ENCODE data around the gene CASZ1.

DNA sequence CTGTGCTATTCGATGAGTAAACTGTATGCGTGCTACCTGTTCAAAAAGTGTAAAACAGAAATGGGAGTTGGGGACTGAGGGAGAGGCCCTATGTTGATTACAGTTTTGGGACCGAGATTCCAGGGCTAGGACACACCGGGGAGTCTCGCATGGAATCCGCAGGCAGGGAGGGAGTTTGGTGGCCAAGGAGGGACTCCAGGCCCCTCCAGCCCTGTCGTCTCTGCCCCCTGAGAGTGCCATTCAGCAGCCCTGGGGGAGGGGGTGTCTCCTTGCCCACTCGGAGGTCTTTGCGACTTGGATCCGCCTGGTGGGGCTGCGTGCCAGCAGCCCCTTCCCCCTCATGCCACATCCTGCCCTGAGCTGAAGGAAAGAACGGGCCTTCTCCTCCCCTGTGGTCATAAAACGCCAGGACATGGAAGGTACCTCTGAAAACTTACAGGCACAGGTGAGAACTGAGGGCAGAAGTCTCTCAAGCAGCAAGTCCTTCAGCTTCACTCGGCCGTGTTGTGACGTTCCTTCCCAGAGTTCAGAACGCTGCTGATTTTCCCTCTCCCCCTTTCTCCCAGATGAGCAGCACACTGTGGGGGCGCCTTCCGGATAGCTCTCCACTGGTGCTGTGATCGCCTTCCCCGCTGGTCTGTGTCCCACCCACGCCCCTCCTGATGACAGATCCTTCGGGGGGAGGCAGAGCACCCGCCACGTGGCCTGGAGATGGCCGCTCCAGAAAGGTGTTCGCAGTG, 180.3 kb downstream of the CASZ1 start:
- TF ChIP-seq JUN (IDR thresholded peaks at IDR 0.05) (no peak), RAD21 (conservative IDR thresholded peaks at IDR 0.05 in 1 of 2, IDR thresholded peaks at IDR 0.05 in 1 of 2) (no peak), ZC3H11A (IDR thresholded peaks at IDR 0.05) (no peak), BHLHE40 (IDR thresholded peaks at IDR 0.05; ENCODE audit: low read depth, low read length) (no peak), POLR2A (IDR thresholded peaks at IDR 0.05; ENCODE audit: low read length) (no peak), CHD2 (IDR thresholded peaks at IDR 0.05; ENCODE audit: low read length, partially characterized antibody) (no peak), KDM1A (IDR thresholded peaks at IDR 0.05; ENCODE audit: low read depth) (no peak), KDM5A (IDR thresholded peaks at IDR 0.05) (no peak), MYC (IDR thresholded peaks at IDR 0.05; ENCODE audit: borderline replicate concordance, low read length) (no peak)
- TF ChIP-seq, protein P1, sequence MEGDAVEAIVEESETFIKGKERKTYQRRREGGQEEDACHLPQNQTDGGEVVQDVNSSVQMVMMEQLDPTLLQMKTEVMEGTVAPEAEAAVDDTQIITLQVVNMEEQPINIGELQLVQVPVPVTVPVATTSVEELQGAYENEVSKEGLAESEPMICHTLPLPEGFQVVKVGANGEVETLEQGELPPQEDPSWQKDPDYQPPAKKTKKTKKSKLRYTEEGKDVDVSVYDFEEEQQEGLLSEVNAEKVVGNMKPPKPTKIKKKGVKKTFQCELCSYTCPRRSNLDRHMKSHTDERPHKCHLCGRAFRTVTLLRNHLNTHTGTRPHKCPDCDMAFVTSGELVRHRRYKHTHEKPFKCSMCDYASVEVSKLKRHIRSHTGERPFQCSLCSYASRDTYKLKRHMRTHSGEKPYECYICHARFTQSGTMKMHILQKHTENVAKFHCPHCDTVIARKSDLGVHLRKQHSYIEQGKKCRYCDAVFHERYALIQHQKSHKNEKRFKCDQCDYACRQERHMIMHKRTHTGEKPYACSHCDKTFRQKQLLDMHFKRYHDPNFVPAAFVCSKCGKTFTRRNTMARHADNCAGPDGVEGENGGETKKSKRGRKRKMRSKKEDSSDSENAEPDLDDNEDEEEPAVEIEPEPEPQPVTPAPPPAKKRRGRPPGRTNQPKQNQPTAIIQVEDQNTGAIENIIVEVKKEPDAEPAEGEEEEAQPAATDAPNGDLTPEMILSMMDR (IDR thresholded peaks at IDR 0.05): no peak
- TF ChIP-seq, protein P2, sequence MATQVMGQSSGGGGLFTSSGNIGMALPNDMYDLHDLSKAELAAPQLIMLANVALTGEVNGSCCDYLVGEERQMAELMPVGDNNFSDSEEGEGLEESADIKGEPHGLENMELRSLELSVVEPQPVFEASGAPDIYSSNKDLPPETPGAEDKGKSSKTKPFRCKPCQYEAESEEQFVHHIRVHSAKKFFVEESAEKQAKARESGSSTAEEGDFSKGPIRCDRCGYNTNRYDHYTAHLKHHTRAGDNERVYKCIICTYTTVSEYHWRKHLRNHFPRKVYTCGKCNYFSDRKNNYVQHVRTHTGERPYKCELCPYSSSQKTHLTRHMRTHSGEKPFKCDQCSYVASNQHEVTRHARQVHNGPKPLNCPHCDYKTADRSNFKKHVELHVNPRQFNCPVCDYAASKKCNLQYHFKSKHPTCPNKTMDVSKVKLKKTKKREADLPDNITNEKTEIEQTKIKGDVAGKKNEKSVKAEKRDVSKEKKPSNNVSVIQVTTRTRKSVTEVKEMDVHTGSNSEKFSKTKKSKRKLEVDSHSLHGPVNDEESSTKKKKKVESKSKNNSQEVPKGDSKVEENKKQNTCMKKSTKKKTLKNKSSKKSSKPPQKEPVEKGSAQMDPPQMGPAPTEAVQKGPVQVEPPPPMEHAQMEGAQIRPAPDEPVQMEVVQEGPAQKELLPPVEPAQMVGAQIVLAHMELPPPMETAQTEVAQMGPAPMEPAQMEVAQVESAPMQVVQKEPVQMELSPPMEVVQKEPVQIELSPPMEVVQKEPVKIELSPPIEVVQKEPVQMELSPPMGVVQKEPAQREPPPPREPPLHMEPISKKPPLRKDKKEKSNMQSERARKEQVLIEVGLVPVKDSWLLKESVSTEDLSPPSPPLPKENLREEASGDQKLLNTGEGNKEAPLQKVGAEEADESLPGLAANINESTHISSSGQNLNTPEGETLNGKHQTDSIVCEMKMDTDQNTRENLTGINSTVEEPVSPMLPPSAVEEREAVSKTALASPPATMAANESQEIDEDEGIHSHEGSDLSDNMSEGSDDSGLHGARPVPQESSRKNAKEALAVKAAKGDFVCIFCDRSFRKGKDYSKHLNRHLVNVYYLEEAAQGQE (IDR thresholded peaks at IDR 0.05): no peak
